ENCODE results near the gene MYBPC3.

DNA sequence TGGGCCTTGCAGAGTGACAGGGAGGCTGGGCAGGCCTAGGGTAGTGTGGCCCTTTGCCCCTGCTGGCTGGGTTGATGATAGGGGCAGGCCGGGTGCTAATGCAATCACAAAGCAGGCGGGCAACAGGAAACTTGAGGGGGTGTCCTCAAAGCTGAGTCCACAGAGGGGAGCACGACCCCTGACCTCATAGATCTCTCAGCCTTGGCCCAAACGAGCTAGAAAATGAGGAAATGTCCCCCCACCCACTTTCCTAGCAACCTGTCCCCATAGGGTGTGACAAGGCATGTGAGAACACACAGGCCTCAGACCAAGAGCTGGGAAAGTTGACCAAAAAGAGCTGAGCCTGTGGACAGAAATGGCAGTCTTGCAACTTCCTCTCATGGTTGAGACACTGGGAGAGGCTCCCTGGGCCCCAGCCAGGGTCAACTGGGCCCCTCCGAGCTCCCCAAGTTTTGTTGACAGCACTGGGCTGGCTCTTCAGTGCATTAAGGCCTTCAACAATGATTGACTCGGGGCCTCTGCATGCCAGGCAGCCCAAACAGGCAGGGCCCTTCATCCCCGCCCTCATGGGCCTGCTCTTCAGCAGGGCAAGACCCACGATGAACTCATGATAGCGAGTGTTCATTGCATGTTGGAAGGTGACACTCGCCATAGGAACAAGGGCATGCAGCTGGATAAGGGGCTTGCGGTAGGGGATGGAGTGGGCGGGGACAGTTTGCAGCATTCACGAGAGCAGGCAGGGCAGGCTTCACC is 35.6 kb upstream of the MYBPC3 start:
- TF ChIP-seq, protein P1, sequence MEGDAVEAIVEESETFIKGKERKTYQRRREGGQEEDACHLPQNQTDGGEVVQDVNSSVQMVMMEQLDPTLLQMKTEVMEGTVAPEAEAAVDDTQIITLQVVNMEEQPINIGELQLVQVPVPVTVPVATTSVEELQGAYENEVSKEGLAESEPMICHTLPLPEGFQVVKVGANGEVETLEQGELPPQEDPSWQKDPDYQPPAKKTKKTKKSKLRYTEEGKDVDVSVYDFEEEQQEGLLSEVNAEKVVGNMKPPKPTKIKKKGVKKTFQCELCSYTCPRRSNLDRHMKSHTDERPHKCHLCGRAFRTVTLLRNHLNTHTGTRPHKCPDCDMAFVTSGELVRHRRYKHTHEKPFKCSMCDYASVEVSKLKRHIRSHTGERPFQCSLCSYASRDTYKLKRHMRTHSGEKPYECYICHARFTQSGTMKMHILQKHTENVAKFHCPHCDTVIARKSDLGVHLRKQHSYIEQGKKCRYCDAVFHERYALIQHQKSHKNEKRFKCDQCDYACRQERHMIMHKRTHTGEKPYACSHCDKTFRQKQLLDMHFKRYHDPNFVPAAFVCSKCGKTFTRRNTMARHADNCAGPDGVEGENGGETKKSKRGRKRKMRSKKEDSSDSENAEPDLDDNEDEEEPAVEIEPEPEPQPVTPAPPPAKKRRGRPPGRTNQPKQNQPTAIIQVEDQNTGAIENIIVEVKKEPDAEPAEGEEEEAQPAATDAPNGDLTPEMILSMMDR (IDR thresholded peaks at IDR 0.05; ENCODE audit: insufficient read depth, low read depth, low read length) = no peak
- no peak for TF ChIP-seq EZH2 (IDR thresholded peaks at IDR 0.05; ENCODE audit: insufficient read depth, low read length)
